Fibroblast of mammary gland (primary cell): Measurements from ENCODE around the gene PSME1.

ENCODE experiments used
- DNase-seq: peaks from one replicate; pipeline ENCODE4 v3.0.0-alpha.2; 2010; ENCODE audit warnings: low read depth
- H3K4me3 ChIP-seq: 2 replicates; pipeline ENCODE4 v1.5.1; 2011; ENCODE audit warnings: low read depth, mild to moderate bottlenecking, low read length, moderate library complexity; ENCODE audit not compliant: control insufficient read depth
- TF ChIP-seq, protein P1 (sequence below): conservative IDR thresholded peaks from 2 replicates; pipeline ENCODE4 v1.5.1; 2011; ENCODE audit warnings: low read depth, low read length, inconsistent platforms; ENCODE audit not compliant: control insufficient read depth, insufficient read depth

Gene PSME1

DNA sequence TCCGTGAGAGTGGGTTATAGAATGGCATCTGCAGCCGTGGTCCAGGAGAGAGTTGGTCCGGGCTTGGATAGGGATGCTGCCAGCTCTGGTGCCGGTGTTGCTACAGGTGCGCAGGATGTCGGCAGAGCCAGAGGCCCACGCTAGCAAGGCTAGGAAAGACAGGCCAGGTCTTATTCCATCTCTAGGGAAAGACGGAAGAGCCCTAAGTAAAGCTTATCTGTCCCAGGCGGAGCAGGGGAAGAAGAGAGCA is 485 bp upstream of the PSME1 start:
- TF ChIP-seq, protein P1, sequence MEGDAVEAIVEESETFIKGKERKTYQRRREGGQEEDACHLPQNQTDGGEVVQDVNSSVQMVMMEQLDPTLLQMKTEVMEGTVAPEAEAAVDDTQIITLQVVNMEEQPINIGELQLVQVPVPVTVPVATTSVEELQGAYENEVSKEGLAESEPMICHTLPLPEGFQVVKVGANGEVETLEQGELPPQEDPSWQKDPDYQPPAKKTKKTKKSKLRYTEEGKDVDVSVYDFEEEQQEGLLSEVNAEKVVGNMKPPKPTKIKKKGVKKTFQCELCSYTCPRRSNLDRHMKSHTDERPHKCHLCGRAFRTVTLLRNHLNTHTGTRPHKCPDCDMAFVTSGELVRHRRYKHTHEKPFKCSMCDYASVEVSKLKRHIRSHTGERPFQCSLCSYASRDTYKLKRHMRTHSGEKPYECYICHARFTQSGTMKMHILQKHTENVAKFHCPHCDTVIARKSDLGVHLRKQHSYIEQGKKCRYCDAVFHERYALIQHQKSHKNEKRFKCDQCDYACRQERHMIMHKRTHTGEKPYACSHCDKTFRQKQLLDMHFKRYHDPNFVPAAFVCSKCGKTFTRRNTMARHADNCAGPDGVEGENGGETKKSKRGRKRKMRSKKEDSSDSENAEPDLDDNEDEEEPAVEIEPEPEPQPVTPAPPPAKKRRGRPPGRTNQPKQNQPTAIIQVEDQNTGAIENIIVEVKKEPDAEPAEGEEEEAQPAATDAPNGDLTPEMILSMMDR = no peak
- DNase-seq = no peak
- H3K4me3 ChIP-seq = peak overlapping the region; percentile 70

DNA sequence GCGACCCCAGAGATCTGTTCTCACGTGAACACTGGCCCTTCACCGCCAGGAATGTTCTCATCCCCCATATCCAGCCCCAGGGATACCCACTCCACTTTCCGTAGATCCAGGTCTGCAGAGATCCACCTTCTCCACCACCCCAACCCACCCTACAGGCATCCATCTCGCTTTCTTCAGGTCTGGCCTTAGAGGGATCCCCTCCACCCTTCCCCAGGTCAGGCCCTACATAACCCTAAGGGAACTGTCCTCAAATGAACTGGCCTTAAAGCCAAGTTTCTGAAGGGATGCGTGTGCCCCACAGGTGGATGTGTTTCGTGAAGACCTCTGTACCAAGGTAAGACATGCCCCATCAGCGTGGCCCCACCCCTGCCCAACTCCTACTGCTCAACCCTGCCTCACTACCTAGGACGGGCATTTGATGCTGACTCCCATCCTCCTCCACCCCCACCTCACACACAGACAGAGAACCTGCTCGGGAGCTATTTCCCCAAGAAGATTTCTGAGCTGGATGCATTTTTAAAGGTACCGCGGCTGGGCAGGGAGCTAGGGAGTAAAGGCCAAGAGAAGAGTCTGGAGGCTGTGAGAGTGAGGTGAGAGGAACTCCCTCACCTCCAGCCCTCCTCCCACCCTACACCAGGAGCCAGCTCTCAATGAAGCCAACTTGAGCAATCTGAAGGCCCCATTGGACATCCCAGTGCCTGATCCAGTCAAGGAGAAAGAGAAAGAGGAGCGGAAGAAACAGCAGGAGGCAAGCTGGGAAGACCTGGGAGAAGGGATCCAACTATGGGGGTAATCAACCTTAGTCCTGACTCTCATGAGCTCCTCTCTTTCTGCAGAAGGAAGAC is 912 bp downstream of the PSME1 start:
- TF ChIP-seq, protein P1 = no peak

DNA sequence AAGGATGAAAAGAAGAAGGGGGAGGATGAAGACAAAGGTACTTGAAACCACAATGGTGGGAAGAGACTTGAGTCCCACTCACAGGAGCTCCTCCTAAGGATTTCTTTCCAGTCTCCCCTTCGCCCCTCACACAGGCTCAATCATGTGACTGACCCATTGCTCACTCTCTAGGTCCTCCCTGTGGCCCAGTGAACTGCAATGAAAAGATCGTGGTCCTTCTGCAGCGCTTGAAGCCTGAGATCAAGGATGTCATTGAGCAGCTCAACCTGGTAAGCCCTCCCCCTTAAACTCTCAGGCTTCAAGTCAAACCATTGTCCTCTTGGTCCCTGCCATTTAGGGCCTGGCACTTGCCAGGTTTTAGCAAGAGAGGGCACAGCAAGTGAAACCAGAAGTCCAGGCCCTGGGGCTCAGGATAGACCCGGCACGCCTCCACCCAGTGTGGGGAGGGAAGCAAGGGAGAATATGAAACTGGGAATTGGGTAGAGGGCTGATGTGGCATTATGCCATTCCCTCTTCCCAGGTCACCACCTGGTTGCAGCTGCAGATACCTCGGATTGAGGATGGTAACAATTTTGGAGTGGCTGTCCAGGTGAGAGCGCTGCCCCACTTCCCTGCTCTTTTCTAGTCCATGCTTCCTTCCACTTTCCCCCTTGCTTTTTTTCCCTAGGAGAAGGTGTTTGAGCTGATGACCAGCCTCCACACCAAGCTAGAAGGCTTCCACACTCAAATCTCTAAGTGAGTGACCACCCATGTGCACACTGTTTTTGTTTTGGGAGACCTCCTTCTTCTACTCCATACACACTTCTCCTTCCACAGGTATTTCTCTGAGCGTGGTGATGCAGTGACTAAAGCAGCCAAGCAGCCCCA is 1.8 kb downstream of the PSME1 start:
- no peak for DNase-seq
- no peak overlapping the region for H3K4me3 ChIP-seq
- TF ChIP-seq, protein P1 = no peak

More for the DNA sequence above, 912 bp downstream of the PSME1 start:
- DNase-seq = no peak
- peak overlapping the region; percentile 70 for H3K4me3 ChIP-seq

DNA sequence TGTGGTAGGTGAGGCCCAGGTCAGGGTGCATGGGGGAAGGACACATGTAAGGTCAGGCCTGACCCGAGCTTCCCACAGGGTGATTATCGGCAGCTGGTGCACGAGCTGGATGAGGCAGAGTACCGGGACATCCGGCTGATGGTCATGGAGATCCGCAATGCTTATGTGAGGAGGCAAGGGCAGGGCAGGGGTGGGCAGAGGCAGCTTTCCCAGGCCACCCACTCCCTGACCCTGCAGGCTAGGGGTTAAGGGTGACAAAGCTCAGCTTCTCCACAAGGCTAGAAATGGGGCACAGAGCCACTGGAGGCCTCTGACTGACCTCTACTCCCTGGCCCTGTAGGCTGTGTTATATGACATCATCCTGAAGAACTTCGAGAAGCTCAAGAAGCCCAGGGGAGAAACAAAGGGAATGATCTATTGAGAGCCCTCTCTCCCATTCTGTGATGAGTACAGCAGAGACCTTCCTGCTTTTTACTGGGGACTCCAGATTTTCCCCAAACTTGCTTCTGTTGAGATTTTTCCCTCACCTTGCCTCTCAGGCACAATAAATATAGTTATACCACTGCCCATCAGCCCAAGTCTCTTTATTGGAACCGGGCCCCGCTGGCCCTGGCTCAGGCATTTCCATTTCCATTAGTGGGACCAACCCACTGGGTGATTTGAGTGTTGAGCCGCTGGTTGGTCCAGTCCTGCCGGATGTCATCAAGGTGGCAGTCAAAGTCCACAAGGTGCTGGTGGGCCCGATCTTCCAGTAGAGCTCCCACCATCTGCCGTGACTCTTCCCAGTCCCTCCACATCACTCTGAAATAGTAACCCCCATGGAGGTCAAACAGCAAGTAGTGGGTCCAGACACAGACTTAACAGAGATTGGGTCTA is 2.6 kb downstream of the PSME1 start:
- TF ChIP-seq, protein P1 = no peak
- H3K4me3 ChIP-seq = no peak overlapping the region
- DNase-seq = no peak

DNA sequence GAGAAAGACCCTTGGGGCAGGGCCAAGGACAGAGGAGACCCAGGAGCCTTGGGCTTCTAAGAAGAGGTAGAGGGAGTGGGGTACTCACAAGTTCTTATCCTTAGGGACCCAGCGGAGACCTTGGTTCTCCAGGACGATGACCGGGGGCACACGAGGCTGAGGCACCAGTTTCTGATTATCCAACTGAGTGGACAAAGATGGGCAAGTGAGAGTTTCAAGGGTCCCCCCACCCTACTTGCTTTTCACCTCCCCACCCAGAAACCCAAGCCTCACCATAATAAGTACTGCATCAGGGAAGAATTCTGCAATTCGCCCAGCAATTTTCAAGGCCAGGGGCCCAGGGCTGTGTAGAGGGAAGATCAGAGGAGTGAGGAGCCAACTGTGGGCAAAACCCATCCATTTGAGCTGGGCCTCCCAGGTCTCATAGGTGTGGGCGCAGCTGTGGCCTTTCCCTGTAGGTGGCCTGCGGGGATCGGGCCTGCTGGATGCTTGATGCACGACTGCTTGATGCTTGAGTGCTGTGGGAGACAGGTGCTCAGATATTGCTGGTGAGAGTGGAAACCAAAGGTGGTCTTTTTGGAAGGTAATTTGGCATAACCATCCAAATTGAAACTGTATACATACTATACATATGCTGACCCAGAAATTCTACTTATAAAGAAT is 3.4 kb downstream of the PSME1 start:
- H3K4me3 ChIP-seq = no peak overlapping the region
- no peak for DNase-seq
- TF ChIP-seq, protein P1 = no peak
